Activated T-helper 1 cell treated with anti-CD3 and anti-CD28 coated beads, Interleukin-12 subunit alpha, Interleukin-12 subunit beta, Interleukin-2, Interleukin-4 antibody, amounts not matched to agents 30 ng/mL and 10 ng/mL and 1 ng/mL, durations not matched to agents 14 hours and 24 hours and 36 hours (primary cell): ENCODE measurements around the gene DBX2. TPM values are rescaled to one million over a fixed set of nuclear protein-coding genes. Genes with fewer than 3 reads are reported as not detected.
"Not testable (repeated sequence)": the region's sequence is repeated elsewhere in the genome, so short reads cannot be mapped to it uniquely, and the experiment has no call there.

Source experiments
- DNase-seq: peaks from one replicate; pipeline ENCODE4 v3.0.0; 2021; ENCODE audit warnings: low spot score
- H3K27ac Mint-ChIP-seq: one replicate; pipeline ENCODE4 v1.8.0; 2021; ENCODE audit warnings: mild to moderate bottlenecking, mixed read lengths
- H3K27me3 Mint-ChIP-seq: one replicate; pipeline ENCODE4 v1.8.0; 2022; ENCODE audit warnings: mild to moderate bottlenecking, moderate library complexity, mixed read lengths; ENCODE audit not compliant: insufficient read depth
- H3K36me3 Mint-ChIP-seq: one replicate; pipeline ENCODE4 v1.8.0; 2021; ENCODE audit warnings: low read depth, mixed read lengths
- H3K4me1 Mint-ChIP-seq: one replicate; pipeline ENCODE4 v1.8.0; 2021; ENCODE audit warnings: low read depth, mixed read lengths
- H3K4me3 Mint-ChIP-seq: one replicate; pipeline ENCODE4 v1.8.0; 2021; ENCODE audit warnings: mild to moderate bottlenecking, moderate library complexity, mixed read lengths
- H3K9me3 Mint-ChIP-seq: one replicate; pipeline ENCODE4 v1.8.0; 2021; ENCODE audit warnings: mixed read lengths
- intact Hi-C: fragments of 100-400 bp; cut with micrococcal nuclease; formaldehyde crosslinking; loops from one replicate; pipeline ENCODE4 v1.15.1; 2024
- total RNA-seq: library from RNA; stranded (reverse); gene quantifications from 2 replicates; pipeline ENCODE4 v1.2.3, GENCODE V29; 2022

DBX2 gene
- total RNA-seq = not detected in 2 replicates

DNA sequence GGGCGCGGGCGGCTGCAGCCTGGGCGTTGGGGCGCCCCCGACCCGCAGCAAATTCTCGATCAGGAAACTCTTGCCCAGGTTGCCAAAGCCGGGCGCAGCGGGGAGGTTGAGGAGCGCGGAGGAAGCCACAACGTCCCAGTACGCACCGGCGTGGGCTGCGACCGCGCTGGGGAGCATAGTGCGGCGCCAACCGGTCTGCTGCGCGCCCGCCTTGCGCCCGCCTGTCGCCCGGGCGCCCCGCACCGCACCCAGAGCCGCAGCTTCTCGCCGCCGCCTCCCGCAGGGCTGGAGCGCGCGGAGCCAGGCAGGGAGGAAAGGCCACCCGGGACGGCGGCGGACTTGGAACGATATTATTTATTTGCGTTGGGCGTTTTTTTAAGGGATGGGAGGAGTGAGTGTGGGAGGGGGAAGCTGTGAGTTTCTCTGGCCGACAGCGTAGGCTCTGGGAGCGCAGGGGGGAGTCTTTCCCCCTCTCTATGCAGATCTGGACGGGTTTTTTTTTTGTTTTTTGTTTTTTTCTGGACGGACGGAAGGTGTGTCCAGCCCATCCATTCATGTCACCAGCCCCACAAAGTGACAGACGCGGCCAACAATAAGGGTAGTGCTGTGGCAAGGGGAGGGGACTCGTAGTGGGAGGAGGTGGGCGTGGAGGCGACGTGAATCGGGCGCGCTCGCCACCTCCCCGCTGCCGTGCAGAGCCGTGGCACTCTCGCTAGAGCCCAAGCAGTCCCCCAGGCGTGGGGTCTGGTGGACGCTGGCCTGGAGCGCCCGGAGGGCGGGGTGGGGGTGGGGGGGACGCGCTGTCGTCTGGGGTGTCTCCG lies at the start of gene DBX2:
Gene DBX2 (minus strand): TSS at position 349 of the 821 bp plus-strand sequence. CDS start 172 bp downstream, at position 177.
- Mint-ChIP-seq H3K27ac (no peak within 1 kb of the TSS), H3K4me3 (no peak within 1 kb of the TSS), H3K36me3 (no peaks in the 10 kb centered on the region), H3K4me1 (no peaks in the 10 kb centered on the region), H3K27me3 (peaks cover 48% of the 10 kb centered on the region), H3K9me3 (no peaks in the 10 kb centered on the region)
- intact Hi-C loops = no loop called here
- DNase-seq = no peak

DNA sequence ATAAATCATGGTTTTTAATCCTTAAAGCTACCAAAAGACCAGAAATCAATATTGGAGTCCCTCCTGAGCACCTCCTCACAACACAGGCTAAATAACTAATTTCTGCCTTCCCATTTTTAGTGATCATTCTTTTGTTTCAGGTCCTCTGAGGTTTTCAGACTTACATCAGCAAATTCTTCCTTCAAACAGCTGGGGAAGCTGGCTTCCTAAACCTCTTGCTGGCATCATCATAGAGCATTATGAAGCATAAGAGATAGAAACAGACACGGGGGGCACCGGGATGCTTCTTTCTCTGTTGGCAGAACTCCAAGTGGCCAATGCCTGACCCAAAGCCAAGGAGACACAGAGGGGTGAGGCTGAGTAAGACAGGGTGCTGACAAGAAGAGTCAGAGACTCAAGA lies 47.9 kb upstream of the DBX2 start:
- H3K9me3 Mint-ChIP-seq = no peaks in the 10 kb centered on the region
- no peak for DNase-seq
- H3K4me1 Mint-ChIP-seq = no peaks in the 10 kb centered on the region
- H3K4me3 Mint-ChIP-seq = no peak overlapping the region
- intact Hi-C loops = no loop called here
- H3K36me3 Mint-ChIP-seq = no peaks in the 10 kb centered on the region
- no peak overlapping the region for H3K27ac Mint-ChIP-seq
- H3K27me3 Mint-ChIP-seq = no peaks in the 10 kb centered on the region

DNA sequence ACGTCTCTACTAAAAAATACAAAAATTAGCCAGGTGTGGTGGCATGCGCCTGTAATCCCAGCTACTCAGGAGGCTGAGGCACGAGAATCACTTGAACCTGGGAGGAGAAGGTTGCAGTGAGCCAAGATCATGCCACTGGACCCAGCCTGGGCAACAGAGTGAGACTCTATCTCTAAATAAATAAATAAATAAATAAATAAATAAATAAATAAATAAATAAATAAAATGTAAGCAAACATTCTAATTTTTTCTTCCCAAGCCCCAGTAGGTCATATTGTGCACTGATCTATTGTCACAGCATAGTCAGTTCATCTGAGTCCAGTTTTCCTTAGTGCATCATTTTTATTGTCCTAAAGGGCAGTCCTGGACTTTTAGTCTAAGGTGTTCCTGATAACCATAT lies 44.5 kb upstream of the DBX2 start:
- H3K27ac Mint-ChIP-seq, H3K4me3 Mint-ChIP-seq, H3K36me3 Mint-ChIP-seq, H3K9me3 Mint-ChIP-seq, H3K4me1 Mint-ChIP-seq, H3K27me3 Mint-ChIP-seq, DNase-seq, intact Hi-C loops: not testable (repeated sequence)

DNA sequence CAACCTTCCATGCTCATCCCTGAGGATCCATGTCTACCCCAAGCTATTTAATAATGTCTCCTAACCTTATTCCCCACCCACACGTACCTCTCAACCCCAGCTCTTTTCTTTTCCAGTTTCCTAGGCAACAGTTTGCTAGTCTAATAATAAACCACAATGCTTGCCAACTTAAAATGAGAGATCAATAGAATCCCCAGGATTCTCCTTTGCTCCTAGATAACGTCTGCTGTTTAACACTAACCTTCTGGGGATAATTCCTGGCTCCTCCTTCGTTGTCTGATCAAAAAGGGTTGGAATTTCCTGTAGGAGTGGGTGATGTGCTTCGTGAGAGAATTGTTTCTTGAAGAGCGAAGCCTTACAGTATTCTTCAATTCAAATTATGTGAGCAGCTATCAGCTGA lies 42.2 kb upstream of the DBX2 start:
- H3K9me3 Mint-ChIP-seq = no peaks in the 10 kb centered on the region
- no peaks in the 10 kb centered on the region for H3K27me3 Mint-ChIP-seq
- no peak overlapping the region for H3K27ac Mint-ChIP-seq
- no peaks in the 10 kb centered on the region for H3K36me3 Mint-ChIP-seq
- intact Hi-C loops = no loop called here
- no peak for DNase-seq
- H3K4me3 Mint-ChIP-seq = no peak overlapping the region
- H3K4me1 Mint-ChIP-seq = no peaks in the 10 kb centered on the region

DNA sequence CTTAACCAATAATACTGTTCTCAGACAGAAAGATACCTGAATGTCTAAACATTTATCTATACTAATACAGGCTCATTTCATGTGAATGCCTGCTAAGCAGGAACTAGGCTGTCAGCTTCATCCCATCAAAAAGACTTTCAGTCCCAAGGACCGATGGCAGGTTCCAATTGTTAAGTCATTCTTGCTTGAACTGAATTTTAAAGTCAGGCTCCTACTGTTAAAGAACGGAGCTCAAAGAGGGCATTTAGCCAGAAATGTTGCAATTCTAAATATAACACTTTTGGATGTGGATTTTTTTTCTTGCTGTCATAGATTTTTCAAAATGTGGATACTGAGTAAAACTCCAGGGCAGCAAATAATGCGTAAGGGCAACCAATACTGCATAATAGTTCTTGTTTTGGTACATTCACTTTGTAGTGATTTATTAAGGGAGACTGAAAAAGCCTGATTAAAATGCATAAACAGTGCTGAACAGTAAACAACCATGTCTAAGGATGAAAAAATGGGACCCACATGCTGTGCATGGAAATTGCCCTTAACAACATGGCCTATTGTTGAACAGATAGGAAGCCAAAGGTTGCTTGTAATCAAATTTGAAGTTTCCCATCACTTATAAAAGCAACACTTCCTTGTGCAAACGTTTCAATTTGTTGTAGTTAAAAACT lies 38.6 kb upstream of the DBX2 start:
- Mint-ChIP-seq H3K9me3 (peaks cover 4% of the 10 kb centered on the region), H3K4me3 (no peak overlapping the region), H3K27me3 (no peaks in the 10 kb centered on the region), H3K27ac (no peak overlapping the region), H3K4me1 (no peaks in the 10 kb centered on the region), H3K36me3 (no peaks in the 10 kb centered on the region)
- intact Hi-C loops = no loop called here
- DNase-seq = no peak

DNA sequence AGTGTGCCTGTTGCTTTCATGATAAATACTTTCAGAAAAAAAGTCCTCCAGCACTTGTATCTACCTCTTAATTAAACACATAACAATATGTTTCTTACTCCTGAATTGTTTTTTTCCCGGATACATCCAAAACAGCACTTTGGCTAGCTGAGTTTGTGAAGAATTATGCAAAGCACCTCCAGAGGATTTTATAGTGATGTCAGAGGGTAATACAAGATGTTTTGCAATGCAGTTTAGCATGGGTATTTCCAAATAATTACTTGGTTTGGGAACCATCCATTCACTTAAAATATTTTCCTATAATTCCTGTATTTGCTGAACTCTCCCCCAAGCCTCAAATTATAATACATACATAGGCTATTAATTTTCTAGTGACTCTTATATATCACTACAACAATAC lies 37.7 kb upstream of the DBX2 start:
- no peak for DNase-seq
- H3K4me3 Mint-ChIP-seq = no peak overlapping the region
- H3K27ac Mint-ChIP-seq = no peak overlapping the region
- H3K27me3 Mint-ChIP-seq = no peaks in the 10 kb centered on the region
- no peaks in the 10 kb centered on the region for H3K4me1 Mint-ChIP-seq
- H3K36me3 Mint-ChIP-seq = no peaks in the 10 kb centered on the region
- H3K9me3 Mint-ChIP-seq = peaks cover 4% of the 10 kb centered on the region
- intact Hi-C loops = no loop called here

DNA sequence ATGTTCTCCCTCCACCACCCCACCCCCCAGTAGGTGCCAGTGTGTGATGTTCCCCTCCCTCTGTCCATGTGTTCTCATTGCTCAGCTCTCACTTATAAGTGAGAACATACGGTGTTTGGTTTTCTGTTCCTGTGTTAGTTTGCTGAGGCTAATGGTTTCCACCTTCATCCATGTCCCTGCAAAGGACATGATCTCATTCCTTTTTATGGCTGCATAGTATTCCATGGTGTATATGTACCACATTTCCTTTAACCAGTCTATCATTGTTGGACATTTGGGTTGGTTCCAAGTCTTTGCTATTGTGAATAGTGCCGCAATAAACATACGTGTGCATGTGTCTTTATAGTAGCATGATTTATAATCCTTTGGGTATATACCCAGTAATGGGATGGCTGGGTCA lies 33.3 kb upstream of the DBX2 start:
- H3K9me3 Mint-ChIP-seq, H3K36me3 Mint-ChIP-seq, H3K27ac Mint-ChIP-seq, H3K4me1 Mint-ChIP-seq, H3K27me3 Mint-ChIP-seq, DNase-seq, intact Hi-C loops, H3K4me3 Mint-ChIP-seq: not testable (repeated sequence)

DNA sequence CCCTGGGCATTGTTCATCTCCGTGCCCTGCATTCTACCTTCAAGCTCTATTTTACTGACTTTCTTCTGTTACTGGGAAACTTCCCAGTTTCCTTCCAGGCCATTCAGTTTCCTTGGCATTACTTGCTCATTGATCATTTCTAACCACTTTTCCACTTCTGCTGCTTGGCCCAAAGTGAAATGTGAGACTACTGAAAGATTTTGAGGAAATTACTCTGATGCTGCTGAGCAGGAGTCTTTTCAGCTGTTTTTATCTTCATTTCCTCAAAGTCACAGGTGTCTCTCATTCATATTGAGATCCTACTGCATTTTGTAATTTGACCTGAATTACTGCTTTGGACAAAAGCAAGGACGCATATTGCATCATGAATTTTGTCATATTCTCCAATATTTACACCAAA lies 26.4 kb upstream of the DBX2 start:
- DNase-seq = no peak
- Mint-ChIP-seq H3K27ac (no peak overlapping the region), H3K9me3 (no peaks in the 10 kb centered on the region), H3K36me3 (no peaks in the 10 kb centered on the region), H3K4me3 (no peak overlapping the region), H3K4me1 (no peaks in the 10 kb centered on the region), H3K27me3 (peaks cover 7% of the 10 kb centered on the region)
- intact Hi-C loops = no loop called here

DNA sequence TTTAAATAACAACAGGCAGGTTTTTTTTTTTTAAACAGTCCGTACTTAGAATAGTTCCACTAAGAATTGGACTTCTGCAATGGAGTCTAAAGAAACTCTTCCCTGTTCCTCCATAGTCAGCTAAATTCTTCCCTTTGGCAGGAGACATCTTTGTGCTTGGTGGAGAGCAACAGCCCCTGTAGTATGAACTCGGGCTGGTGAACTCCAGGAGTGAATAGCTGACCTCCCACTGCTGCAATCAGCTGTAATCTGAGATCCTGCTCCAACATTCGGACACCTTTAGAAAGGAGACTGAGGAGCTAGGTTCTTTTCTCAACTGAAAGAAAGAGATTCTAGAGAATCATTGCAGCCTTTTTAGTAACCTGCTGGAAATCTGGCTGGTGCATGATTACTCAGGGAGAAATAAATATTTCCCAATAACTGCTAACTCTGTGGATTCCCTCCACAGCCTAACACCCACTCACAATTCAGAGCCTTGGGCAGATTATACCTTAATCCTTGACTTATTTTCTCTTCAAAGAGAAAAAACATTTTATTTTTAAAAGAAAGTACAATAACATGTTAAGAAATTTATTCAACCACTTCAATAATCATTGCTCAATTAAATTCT lies 25.6 kb upstream of the DBX2 start:
- no peak overlapping the region for H3K27ac Mint-ChIP-seq
- H3K36me3 Mint-ChIP-seq = no peaks in the 10 kb centered on the region
- peaks cover 7% of the 10 kb centered on the region for H3K27me3 Mint-ChIP-seq
- H3K4me1 Mint-ChIP-seq = no peaks in the 10 kb centered on the region
- intact Hi-C loops = no loop called here
- H3K4me3 Mint-ChIP-seq = no peak overlapping the region
- no peaks in the 10 kb centered on the region for H3K9me3 Mint-ChIP-seq
- DNase-seq = no peak

DNA sequence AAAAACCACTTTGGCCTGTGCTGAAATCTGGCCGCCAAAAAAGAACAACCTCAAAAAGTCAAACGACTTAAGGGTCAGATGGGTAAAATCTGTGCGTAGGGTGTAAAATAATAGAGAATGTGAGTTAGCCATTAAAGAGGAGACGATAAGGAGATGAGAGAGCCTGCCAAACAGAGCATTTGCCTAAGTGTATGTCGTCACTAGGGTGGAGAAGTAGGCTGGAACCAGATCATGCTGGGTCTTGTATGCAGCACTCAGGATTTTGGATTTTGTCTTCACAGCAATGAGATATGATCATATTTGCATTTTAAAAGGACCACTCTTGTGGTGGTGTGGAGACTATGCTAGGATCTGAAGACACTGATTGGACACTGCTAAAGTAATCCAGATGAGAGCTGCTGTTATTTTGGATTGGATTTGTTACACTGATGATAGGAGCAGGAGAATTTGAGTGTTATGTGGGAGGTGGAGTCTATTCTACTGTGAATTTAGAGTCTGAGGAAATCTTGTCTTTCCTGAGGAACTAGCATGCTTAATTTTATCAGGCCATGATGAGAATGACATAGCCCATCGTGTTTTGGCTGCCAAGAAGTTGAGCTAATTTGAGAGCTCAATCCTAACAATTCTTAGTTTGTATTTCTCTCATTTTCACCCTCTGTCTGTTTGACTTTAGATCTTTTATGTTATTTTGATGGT lies 24.8 kb upstream of the DBX2 start:
- H3K27me3 Mint-ChIP-seq = peaks cover 7% of the 10 kb centered on the region
- no peak overlapping the region for H3K4me3 Mint-ChIP-seq
- no peaks in the 10 kb centered on the region for H3K36me3 Mint-ChIP-seq
- no peaks in the 10 kb centered on the region for H3K4me1 Mint-ChIP-seq
- H3K9me3 Mint-ChIP-seq = no peaks in the 10 kb centered on the region
- no peak for DNase-seq
- intact Hi-C loops = no loop called here
- H3K27ac Mint-ChIP-seq = no peak overlapping the region

DNA sequence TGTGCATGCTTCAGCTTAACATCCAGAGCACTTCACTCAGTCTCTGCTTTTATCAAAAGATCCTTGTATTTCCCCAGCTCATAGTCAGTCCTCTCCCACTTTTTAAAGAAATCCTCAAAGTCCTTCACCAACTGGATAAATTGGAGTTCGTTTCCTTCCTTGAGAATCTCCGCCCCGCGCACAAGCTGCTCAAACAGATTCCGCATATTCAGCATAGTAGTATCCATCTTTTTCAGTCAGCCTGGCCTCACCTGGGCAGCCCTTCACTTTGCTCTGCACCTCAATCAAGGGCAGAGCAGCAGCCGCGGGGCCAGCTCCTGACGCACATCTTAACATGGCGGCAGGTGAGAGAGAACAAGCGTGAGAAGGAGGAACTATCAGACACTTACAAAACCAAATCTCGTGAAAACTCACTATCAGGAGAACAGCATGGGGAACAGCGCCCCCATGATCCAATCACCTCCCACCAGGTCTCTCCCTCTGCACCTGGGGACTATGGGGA lies 14.3 kb upstream of the DBX2 start:
- no peak for DNase-seq
- peaks cover 37% of the 10 kb centered on the region for H3K9me3 Mint-ChIP-seq
- H3K4me3 Mint-ChIP-seq = no peak overlapping the region
- no peaks in the 10 kb centered on the region for H3K4me1 Mint-ChIP-seq
- peaks cover 2% of the 10 kb centered on the region for H3K36me3 Mint-ChIP-seq
- H3K27ac Mint-ChIP-seq = no peak overlapping the region
- intact Hi-C loops = no loop called here
- no peaks in the 10 kb centered on the region for H3K27me3 Mint-ChIP-seq

DNA sequence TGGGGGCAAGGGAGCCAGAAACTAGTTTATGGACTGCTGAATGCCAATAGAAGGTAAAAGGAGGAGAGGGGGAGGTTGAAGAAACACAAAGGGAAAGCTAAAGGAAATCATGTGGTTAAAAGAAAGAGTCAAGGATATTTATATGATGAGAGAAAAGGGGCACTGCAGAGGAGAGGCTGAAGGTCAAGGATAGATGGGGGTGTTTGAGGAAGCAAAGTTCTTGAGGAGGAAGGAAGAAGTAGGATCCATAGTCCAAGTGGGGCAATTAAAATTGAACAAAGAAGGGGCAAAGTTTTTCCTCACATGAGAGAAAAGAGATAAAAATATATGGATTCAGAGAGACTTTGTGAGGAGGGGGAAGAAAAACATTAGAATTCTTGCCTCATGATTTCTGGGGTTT lies 10.1 kb upstream of the DBX2 start:
- no peak overlapping the region for H3K27ac Mint-ChIP-seq
- peaks cover 9% of the 10 kb centered on the region for H3K9me3 Mint-ChIP-seq
- intact Hi-C loops = no loop called here
- no peaks in the 10 kb centered on the region for H3K4me1 Mint-ChIP-seq
- no peak for DNase-seq
- H3K4me3 Mint-ChIP-seq = no peak overlapping the region
- no peaks in the 10 kb centered on the region for H3K36me3 Mint-ChIP-seq
- H3K27me3 Mint-ChIP-seq = no peaks in the 10 kb centered on the region
